NCI-H510A (cell line): ENCODE measurements around the gene SDCCAG8.

Experiments used
- DNase-seq: peaks from one replicate; lab custom pipeline; 2025; lab: John Stamatoyannopoulos, UW

The SDCCAG8 gene

DNA sequence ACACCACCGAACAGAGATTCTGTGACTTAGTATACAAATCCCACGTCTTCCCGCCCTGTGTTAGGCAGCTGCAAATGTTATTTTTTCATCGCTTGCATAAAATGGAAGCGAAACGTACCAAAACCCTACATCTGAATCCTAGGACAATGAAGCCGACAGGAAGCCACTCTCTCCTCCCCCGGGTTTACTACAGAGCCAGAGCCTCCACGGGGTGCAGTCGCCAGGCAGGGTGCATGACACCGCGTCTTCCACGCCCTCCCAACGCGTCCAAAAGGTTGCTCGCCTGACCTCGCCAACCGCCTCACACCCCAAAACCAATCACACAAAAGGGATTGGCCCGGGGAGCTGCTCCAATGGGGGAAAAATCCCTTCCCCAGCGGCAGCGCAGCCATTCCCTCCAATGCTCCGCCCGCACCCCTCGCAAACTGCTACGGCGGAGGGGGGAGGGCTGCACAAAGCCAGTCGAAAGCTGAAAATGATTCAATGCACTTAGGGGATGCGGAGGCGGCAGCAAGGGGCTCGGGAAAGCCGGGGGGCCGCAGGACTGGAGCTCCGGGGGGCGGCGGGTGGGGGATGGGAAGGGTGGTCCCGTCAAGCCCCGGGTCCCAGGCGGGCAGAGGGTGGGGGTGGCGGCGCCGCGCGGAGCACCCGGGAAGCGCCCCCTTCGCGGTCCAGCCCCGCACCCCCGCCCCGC, 1.5 kb upstream of the SDCCAG8 start:
- peak; percentile 34 for DNase-seq

DNA sequence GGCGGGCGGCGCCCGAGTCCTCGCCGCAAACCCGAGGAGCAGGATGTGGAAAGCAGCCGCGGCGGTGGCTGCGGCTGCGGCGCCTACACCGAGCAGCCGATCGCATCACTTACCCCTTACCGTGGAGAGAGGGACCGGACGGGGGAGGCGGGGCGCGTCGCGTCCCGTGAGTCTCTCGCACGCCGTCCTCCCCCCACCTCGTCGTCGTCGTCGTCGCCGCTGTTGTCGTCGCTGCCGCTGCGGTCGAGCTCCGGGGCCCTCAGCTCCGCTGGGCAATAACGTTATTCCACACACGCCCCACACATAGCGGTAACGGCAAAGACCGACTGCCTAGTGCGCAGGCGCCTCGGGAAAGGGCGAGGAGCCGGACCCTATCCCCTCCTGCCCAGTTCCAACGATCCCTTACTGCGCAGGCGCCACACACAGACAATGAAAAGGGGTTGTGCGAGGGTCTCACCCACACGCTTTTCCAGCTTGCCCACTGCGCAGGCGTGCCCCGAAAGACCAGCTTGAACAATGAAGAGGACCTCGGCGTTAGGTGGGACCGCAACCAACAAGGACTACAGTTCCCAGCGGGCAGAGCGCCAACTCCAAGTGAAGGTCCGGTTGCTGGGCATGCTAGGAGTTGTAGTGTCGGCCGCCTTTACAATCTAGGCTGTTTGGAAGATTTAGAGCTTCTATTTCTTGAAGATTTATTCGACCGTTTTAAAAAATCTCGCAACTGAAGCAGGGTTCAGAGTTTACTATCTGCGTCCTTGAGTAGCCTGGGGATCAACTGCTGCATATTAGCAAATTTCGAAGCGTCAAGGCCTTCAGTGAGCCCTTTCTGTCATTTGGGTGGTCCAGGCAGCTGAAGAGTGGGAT, 682 bp upstream of the SDCCAG8 start, which contains the start of gene CEP170:
Gene CEP170 (minus strand): TSS at position 355 of the 864 bp plus-strand sequence. CDS start 30,001 bp downstream, outside the sequence.
- DNase-seq, result peak; percentile 80

DNA sequence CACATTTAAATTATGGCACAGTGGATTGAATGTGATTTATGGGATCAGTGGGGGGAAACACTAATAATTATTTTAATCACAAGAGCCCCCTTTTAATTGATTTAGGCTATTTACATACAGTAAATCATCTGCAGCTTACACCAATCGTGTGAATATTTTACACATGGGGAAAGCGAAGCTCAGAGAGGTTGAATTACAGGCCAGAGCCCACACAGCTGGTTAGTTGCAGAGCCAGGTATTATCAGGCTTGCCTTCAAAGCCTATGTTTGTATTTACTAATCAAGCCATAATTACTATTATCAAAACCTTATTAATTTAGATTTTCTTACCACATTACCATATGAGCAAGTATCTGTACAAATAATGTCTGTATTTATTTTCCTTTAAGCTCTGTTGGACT, 749 bp downstream of the SDCCAG8 start:
- no peak for DNase-seq

DNA sequence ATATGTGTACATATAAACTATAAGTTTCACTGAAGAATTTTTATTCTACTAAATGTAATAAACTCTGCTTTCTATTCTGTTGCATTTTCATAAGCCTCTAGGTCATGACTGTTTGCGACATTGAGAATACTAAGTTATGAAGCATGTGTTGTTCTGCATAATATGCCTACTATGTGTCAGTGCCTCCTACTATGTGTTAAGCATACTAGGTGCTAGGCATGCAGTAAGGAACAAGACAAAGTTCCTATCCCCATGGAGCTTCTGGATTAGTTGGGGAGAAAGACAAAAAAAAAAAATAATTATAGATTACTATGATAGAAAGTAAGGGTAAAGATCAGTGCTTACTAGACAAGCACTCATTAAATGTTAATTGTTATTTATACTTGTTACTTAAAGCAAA, 1.3 kb downstream of the SDCCAG8 start:
- no peak for DNase-seq

DNA sequence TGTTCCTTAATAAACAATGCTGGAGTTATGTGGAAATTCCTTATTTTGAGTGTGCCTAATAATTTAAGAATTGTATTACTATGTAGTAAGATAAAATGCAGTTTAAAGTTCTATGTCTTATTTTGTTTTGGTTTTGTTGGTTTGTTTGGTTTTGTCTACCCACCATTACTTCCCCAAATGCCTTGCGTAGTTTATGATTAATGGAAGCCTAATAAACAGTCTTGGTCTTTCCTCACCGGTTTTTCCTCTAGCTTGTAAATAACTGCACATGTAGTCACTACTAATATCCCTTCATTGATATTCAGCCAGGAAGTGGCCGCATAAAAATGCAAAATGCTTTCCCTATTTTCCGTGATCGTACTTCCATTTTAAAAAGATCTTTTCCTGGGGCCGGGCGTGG, 2.9 kb downstream of the SDCCAG8 start:
- no peak for DNase-seq

DNA sequence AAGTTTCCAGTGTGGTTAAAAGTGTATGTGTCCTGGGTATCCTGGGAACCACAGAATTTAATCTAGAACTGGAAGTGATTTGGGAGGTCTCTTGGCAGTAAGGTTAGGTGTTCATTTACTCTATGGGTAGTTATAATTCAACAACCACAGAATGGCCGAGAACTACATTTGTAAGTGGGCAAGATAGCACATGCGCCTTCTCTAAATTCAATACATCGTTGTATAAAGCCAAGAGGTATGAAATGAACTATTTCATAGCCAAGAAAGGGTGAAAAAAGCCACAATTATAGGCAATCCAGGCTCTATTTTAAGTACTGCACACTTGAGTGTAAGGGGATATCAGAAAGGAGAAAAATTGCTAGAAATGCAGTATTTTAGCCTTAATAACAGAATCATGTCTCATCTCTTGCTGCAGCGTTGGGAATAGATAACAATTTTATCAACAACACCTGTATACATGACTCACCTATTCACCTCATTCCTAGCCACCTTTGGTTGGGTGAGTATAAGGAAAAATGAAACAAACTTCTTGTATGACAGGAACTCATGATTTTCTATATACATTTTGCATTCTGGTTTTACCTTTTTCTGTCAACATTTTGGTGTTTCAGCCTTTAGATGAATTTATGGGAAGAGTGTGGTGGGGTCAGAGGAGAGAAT, 4.5 kb downstream of the SDCCAG8 start:
- DNase-seq, result no peak

DNA sequence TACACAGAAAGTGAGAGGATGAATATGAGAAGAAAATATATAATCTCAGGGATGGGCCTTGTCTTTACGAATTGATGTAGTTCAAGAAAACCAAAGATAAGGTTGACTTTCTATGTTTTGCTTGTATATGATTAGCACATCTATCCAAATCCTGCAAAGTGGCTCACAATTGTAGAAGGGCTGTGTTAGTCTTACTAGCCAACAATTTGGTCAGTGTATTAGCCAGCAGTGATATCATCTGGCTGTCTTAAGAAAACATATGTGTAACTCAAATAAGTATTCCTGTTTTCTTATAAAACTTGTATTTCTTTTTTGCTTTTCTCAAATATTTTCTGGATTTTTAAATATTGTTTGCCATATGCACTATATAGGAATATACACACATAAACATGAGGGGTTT, 5.5 kb downstream of the SDCCAG8 start:
- DNase-seq, result no peak

DNA sequence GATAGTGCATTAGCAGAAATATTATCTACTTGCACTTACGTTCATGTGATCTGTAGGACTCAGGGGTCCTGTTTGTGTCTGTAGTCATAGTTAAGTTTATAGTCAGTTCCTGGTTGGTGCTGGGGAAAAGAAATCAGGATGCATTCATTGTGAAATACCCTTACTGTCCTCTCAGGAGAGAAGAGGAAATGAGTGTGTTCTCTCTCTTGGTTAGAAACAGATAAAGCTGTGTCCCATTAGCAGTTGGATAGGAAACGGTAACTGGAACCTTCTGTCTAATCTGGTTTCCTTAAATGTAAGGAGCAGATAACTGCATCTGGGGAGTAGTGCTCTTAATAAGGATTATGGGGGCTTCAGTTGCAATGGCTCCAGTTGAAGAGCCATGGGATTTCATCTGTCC, 8.9 kb downstream of the SDCCAG8 start:
- no peak for DNase-seq

DNA sequence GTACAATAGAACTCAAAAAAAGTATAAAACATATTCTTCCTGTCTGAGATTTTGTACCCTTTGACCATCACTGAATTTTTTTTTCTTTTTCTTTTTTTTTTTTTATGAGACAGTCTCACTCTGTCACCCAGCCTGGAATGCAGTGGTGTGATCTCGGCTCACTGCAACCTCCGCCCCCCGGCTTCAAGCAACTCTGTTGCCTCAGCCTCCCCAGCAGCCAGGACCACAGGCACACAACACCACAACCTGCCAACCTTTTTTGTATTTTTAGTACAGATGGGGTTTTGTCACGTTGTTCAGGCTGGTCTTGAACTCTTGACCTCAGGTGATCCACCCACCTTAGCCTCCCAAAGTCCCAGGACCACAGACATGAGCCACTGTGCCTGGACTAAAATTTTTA, 10.4 kb downstream of the SDCCAG8 start:
- no peak for DNase-seq

DNA sequence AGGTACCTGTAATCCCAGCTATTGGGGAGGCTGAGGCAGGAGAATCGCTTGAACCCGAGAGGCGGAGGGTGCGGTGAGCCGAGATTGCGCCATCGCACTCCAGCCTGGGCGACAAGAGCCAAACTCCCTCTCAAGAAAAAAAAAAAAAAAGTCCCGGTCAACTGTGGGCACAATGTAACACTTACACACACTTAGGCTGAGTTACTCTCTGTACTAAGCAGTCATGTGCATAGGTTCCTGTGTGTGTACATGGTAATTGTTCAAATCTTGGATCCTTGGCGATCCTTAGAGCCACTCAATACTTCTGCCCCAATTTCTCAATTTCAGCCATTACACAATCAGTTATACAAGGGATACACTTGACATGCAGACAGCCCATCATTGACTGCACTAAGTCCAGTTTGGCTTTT, 11.6 kb downstream of the SDCCAG8 start:
- DNase-seq, result no peak

DNA sequence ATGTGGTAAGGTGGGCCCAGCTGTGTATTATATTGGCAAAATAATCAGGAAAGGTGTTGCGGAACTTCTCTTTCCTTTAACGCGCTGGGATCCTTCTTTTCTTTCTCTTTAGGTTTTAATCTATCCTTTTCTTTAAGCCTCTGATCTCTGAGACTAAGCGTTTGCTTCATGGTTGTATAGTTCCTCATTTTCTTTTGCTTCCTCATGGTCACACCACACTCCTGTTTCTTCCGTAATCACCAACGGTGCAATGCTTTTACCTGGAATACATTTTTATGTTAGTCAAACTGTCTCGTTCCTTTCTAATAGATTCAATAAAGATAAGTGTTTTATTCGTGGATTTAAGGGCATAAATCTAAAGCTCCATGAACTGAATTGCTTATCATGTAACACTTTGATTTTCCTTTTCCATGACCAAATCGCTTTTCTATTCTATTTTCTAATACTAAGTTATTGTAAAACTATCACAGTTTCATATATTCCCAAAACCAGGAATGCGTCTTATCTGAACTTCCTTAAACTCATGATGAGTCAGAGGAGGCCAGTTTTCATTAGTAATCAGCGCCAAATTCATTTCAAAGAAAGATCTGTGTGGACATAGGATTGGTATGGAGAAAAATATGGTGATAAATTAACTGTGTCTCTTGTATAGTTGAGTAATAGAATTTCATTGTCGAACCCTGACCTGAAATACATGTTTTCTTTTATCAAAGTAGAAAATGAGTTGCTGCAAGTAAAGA, 12.2 kb downstream of the SDCCAG8 start:
- no peak for DNase-seq

DNA sequence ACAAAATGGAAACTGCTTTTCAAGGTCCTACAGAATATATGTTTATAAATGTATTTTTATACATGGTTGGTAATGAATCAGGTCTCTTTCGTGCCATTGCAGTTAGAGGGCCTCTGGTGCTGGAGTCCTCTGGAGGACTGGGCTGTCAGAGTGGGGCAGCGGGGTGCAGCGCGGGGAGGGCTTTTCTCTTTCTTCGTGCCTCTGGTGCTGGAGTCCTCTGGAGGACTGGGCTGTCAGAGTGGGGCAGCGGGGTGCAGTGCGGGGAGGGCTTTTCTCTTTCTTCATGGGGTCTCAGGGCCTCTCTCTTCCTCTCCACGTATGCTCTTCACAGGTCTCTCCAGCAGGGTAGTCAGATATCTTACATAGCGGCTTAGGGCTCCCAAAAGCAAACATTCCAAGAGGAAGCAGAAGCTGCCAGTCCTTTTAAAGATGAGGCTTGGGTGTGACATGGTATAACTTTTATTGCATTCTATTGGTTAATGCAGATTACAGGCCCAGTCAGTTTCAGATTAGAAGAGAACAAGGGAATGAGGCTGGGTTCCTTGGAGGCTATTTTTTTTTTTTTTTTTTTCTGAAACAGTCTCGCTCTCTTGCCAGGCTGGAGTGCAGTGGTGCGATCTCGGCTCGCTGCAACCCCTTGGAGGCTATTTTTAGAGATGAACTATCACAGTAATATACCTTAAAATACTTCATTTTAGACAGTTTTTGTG, 13.1 kb downstream of the SDCCAG8 start:
- no peak for DNase-seq

DNA sequence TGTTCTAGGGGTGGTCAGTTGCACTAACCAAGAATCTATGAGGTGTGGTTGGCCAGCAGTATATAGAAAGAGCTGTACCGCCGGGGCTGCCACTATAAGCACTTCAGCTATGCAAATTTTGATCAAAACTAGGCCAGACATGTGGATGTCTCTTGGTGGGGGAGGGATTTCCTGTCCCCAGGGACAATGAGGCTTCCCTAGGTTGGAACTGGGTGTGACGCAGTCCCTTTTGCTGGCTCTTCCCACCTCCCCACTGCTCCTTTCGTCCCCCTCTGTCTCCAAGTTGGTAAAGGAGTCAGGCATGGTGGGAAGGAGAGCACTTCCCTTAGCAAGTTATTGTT, 13.6 kb downstream of the SDCCAG8 start:
- DNase-seq, result no peak

DNA sequence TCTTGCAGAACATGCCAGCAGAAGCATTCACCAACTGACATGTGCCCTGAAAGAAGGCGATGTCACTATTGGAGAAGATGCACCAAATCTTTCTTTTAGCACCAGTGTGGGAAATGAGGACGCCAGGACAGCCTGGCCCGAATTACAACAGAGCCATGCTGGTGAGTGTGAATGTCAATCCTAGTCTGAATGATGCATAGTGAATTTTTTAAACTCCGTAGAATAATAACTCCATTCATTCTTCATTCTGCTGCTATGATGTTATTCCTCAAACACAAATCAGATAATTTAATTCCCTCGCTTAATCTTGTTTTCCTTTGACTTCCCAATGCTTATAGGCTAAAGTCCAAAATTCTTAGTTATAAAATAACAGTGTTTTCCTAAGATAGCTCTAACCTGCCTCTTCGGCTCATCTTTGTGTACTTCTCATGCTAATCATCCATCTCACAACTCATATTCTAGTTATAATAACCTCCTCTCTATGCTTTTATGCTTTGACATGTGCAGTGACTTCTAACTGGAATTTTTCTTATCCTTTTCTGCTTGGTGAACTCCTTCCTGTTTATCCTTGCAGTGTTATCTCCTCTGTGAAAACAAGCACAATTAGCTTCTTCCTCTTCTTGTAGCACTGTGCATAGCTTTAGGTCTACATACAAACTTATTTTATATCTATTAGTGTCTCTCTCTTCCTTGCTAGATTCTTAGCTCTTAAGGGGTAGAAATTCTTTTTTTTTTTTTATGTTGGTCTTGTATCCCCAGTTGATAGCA, 14.4 kb downstream of the SDCCAG8 start:
- no peak for DNase-seq

DNA sequence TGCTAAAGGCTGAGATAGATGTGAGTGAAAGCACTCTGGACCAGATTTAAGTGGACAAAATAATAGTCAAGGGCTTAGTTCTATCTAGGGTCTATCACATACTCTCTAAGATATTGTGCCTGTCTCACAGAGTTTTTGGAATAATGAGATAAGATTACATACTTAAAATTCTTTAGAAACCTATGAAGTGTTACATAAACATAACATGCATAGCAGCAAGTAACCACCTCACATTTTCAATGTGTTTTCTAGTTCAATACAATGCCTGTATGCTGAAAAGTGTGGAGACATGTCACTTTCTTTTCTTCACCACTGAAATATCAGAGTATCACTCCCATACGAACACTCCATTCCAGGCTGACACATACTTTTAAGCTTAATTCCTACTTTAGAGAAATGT, 16.2 kb downstream of the SDCCAG8 start:
- no peak for DNase-seq

DNA sequence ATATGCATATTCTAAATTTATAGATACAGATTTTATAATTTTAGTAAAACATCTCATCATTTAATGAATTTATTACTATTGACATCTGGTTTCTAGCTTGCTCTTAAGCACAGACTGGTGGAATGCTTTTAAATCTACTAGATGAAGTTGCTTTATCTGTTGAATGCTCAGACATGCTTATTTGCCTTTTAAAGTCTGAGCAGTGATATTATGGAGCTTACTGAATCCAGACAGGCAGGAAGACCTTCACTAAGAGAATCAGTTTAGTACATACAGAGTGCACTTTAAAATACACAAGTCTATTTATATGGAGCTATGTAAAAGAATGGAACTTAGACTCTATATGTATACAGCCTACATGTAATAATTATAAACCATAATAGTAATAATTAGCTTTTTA, 16.6 kb downstream of the SDCCAG8 start:
- no peak for DNase-seq

DNA sequence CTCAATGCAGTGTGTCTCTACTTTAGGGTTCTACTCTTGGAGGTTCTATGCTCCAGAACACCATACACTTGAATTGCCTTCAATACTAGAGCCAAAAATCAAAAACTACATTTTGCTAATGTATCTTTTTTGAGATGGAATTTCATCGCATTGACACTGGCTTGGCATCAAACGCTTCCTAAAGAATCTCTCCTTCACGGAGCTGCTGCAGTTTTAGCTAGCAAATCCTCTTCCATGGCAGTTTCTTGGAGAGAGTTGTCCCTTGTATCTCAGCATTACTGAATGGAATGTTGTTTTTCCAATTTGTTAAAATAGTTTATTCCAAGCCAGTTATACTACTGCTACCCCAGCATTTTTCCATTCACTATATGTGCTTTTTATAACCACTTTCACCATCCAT, 17.7 kb downstream of the SDCCAG8 start:
- no peak for DNase-seq

DNA sequence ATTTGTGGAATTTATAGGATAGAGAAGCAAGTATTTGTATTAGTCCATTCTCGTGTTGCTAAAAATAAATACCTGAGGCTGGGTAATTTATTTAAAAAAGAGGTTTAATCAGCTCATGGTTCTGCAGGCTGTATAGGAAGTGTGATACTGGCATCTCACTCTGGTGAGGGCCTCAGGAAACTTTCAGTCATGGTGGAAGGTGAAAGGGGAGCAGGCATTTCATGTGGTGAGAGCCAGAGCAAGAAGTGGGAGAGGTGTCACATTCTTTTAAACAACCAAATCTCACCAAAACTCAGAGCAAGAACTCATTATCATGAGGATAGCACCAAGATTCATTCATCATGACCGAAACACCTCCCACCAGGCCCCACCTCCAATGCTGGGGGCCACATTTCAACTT, 18.1 kb downstream of the SDCCAG8 start:
- DNase-seq, result no peak

DNA sequence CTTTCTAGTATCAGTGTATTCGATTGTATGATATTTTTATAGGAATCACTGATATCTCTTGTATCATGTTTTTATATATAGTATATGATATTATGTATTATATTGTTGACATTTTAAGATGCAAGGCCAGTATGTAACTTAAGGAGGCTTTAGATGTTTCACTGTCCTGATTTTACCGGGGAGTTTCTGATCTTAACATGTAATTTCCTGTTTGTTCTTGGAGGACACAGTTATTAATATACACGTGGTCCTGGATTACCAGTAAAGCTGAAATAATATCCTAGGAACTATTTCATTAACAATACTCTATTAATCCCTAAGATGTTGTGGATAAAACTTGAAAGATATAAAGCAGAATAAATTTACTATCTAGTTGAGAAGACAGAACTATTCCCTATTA, 19.5 kb downstream of the SDCCAG8 start:
- DNase-seq, result no peak

DNA sequence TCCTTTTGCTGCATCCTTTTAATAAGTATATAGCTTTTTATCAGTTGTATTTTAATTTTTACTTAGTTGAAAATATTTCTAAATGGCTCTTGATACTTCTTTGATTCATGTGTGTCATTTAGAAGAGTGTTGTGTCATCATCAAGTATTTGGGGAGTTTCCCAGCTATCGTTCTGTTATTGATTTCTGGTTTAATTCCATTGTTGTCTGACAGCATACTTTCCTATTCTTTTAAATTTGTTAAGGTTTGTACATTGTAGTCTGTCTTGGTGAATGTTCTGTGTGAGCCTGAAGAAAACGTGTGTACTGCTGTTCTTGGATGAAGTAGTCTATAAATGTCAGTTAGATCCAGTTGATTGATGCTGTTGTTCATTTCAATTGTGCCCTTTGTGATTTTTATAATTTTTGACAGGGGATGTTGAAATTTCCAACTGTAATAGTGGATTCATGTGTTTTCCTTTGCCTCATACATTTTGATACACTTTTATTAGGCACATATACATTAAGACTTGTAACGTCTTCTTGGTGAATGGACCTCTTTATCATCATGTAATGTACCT, 24.8 kb downstream of the SDCCAG8 start:
- DNase-seq, result no peak

DNA sequence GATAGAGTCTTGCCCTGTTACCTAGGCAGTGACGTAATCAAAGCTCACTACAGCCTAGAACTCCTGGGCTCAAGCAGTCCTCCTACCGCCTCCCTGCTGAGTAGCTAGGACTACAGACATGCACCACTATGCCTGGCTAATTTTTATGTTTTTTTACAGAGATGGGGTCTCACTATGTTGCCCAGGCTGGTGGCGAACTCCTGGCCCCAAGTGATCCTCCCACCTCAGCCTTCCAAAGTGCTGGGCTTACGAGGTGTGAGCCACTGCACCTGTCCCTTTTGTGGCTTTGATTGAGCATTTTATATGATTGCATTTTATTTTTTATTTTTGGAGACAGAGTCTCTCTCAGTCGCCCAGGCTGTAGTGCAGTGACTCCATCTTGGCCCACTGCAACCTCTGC, 25.8 kb downstream of the SDCCAG8 start:
- no peak for DNase-seq
